ACC112 (cell line): ENCODE results near the gene HSD11B1L.
"Not testable (repeated sequence)": the region's sequence is repeated elsewhere in the genome, so short reads cannot be mapped to it uniquely, and the experiment has no call there.

Source experiments
- H2AFZ ChIP-seq: fragments of 200-600 bp; sonication (generic); one replicate; pipeline ENCODE4 v1.6.0; 2017; ENCODE audit warnings: antibody characterized with exemption, low read length; ENCODE audit not compliant: unreplicated experiment
- H3K27ac ChIP-seq: fragments of 200-600 bp; sonication (generic); 2 replicates; pipeline ENCODE4 v1.5.1; 2014; ENCODE audit warnings: low read depth, mild to moderate bottlenecking, antibody characterized with exemption, low read length, moderate library complexity
- H3K27me3 ChIP-seq: fragments of 200-600 bp; sonication (generic); 2 replicates; pipeline ENCODE4 v1.6.1; 2014; ENCODE audit warnings: mild to moderate bottlenecking, antibody characterized with exemption, low read length, moderate library complexity, mixed read lengths; ENCODE audit not compliant: insufficient read depth
- H3K36me3 ChIP-seq: fragments of 200-600 bp; sonication (generic); 2 replicates; pipeline ENCODE4 v1.6.1; 2016; ENCODE audit warnings: mild to moderate bottlenecking, antibody characterized with exemption, low read length, moderate library complexity, mixed read lengths; ENCODE audit not compliant: insufficient read depth
- H3K4me1 ChIP-seq: fragments of 200-600 bp; sonication (generic); one replicate; pipeline ENCODE4 v1.6.1; 2016; ENCODE audit warnings: low read length, mixed read lengths; ENCODE audit not compliant: insufficient read depth, unreplicated experiment, control insufficient read depth
- H3K4me3 ChIP-seq: fragments of 200-600 bp; sonication (generic); 2 replicates; pipeline ENCODE4 v1.5.1; 2014; ENCODE audit warnings: mild to moderate bottlenecking, low read depth, low read length
- H3K79me2 ChIP-seq: fragments of 200-600 bp; sonication (generic); one replicate; pipeline ENCODE4 v1.6.0; 2016; ENCODE audit warnings: low read length; ENCODE audit not compliant: control insufficient read depth, unreplicated experiment, insufficient read depth

Gene HSD11B1L

GRCh38 chr19:5686647-5687359 lies 6.0 kb downstream of the HSD11B1L start:
- Histone ChIP-seq H3K27ac (no peak overlapping the region), H3K4me1 (peaks cover 1% of the 10 kb centered on the region)

GRCh38 chr19:5687360-5688198 lies 6.8 kb downstream of the HSD11B1L start:
- peak overlapping the region; percentile 69 for H3K4me3 ChIP-seq
- peaks cover 24% of the 10 kb centered on the region for H3K79me2 ChIP-seq
- no peak overlapping the region for H3K27ac ChIP-seq
- peaks cover 5% of the 10 kb centered on the region for H3K4me1 ChIP-seq
- H3K27me3 ChIP-seq, result no peaks in the 10 kb centered on the region
- H3K36me3 ChIP-seq, result no peaks in the 10 kb centered on the region
- peak overlapping the region; percentile 60 for H2AFZ ChIP-seq

More at GRCh38 chr19:5686647-5687359, 6.0 kb downstream of the HSD11B1L start:
- Histone ChIP-seq H3K79me2 (peaks cover 17% of the 10 kb centered on the region), H3K4me3 (peak overlapping the region; percentile 81), H3K27me3 (no peaks in the 10 kb centered on the region), H3K36me3 (no peaks in the 10 kb centered on the region), H2AFZ (peak overlapping the region; percentile 81)

- H3K4me3 ChIP-seq, H3K4me1 ChIP-seq, H3K36me3 ChIP-seq, H3K27ac ChIP-seq, H3K27me3 ChIP-seq, H2AFZ ChIP-seq: not testable (repeated sequence)
- H3K79me2 ChIP-seq, result peaks cover 32% of the 10 kb centered on the region
These were observed 7.5 kb downstream of the HSD11B1L start for GRCh38 chr19:5688262-5688881.

GRCh38 chr19:5690125-5690954 lies 9.5 kb downstream of the HSD11B1L start, which contains the start of gene RPL36:
TSS of gene RPL36 (plus strand) at chr19:5690295. CDS start at chr19:5690508, 213 bp downstream.
- peaks cover 8% of the 10 kb centered on the region; the same call in 1 of the 2 replicates for H3K36me3 ChIP-seq
- H3K4me3 ChIP-seq, result peak within 1 kb of the TSS; percentile 90
- H3K27ac ChIP-seq, result peak within 1 kb of the TSS; percentile 79
- H3K27me3 ChIP-seq, result no peaks in the 10 kb centered on the region
- H2AFZ ChIP-seq, result no peak within 1 kb of the TSS
- H3K4me1 ChIP-seq, result peaks cover 5% of the 10 kb centered on the region
- peaks cover 51% of the 10 kb centered on the region for H3K79me2 ChIP-seq

- H3K36me3 ChIP-seq, result peaks cover 8% of the 10 kb centered on the region; the same call in 1 of the 2 replicates
- H3K27me3 ChIP-seq, result no peaks in the 10 kb centered on the region
- H2AFZ ChIP-seq, result no peak overlapping the region
- peak overlapping the region; percentile 41 for H3K27ac ChIP-seq
- peak overlapping the region; percentile 90 for H3K4me3 ChIP-seq
- H3K79me2 ChIP-seq, result peaks cover 51% of the 10 kb centered on the region
- peaks cover 5% of the 10 kb centered on the region for H3K4me1 ChIP-seq
These were observed 10.4 kb downstream of the HSD11B1L start for GRCh38 chr19:5690955-5691821.

- H3K36me3 ChIP-seq, result peaks cover 8% of the 10 kb centered on the region; the same call in 1 of the 2 replicates
- peaks cover 5% of the 10 kb centered on the region for H3K4me1 ChIP-seq
- H3K79me2 ChIP-seq, result peaks cover 51% of the 10 kb centered on the region
- H3K4me3 ChIP-seq, result peak overlapping the region; percentile 90
- H3K27ac ChIP-seq, result no peak overlapping the region; the same call in 1 of the 2 replicates
- no peaks in the 10 kb centered on the region for H3K27me3 ChIP-seq
- H2AFZ ChIP-seq, result no peak overlapping the region
These were observed 11.2 kb downstream of the HSD11B1L start for GRCh38 chr19:5691822-5692722.

GRCh38 chr19:5692723-5693194 lies 11.9 kb downstream of the HSD11B1L start:
- no peaks in the 10 kb centered on the region for H3K27me3 ChIP-seq
- no peak overlapping the region for H3K4me3 ChIP-seq
- peaks cover 51% of the 10 kb centered on the region for H3K79me2 ChIP-seq
- H3K4me1 ChIP-seq, result peaks cover 5% of the 10 kb centered on the region
- no peak overlapping the region for H2AFZ ChIP-seq
- peaks cover 8% of the 10 kb centered on the region; the same call in 1 of the 2 replicates for H3K36me3 ChIP-seq
- H3K27ac ChIP-seq, result no peak overlapping the region

GRCh38 chr19:5693195-5694166 lies 12.7 kb downstream of the HSD11B1L start:
- Histone ChIP-seq H3K4me3 (no peak overlapping the region), H3K4me1 (peaks cover 5% of the 10 kb centered on the region), H3K79me2 (peaks cover 51% of the 10 kb centered on the region), H2AFZ (no peak overlapping the region), H3K27me3 (no peaks in the 10 kb centered on the region), H3K27ac (no peak overlapping the region), H3K36me3 (peaks cover 8% of the 10 kb centered on the region; the same call in 1 of the 2 replicates)
